HG03432 (cell line): ENCODE data around the gene N4BP2L1.
"Not testable (repeated sequence)": the region's sequence is repeated elsewhere in the genome, so short reads cannot be mapped to it uniquely, and the experiment has no call there.

ENCODE experiments used
- ATAC-seq: cut with Tn5 transposase; IDR thresholded peaks from one replicate; pipeline ENCODE4 v1.9.1; 2021; ENCODE audit warnings: mild to moderate bottlenecking, moderate library complexity; ENCODE audit not compliant: unreplicated experiment

The N4BP2L1 gene

DNA sequence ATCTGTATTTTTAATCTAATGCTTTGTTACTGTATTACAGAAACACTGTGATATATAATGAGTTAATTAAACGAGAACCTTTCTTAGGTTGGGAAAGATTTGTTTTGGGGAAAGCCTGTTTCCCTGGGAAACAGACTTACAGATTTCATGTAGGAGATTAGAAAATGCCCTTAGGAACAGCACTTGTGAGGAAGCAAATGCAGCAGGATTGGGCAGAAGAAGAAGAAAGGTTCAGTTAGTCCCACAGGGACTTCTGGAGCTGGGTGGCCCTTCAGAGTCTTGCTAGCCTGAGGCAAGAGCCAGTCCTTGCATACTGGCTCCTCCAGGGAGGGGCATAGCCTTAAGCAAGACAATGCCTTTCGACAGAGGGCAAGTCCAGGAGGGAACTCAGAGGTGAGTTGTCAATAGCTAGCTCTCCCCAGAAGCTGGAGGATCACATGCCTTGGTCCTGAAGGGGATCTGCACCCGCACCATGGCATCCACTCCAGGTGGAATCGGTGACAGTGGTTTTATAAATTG is 36.8 kb downstream of the N4BP2L1 start:
- no peak for ATAC-seq

DNA sequence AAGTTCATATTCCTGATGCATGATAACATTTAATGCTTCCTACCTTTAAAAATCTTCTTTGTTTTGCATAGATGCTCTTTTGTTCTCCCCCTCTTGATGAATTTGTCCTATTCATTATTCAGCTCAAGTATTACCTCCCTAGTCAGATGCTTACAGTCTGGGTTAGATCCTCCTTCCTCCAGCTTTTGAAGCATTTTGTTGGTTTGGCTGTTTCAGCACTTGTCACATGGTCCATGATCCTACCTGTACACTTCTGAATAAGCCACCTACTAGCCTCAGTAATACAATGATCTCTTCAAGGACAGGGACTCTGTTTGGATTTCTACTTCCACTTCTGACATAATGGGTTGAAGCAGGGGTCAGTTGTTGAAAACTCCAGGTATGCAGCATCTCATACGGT is 37.4 kb downstream of the N4BP2L1 start:
- ATAC-seq: no peak

DNA sequence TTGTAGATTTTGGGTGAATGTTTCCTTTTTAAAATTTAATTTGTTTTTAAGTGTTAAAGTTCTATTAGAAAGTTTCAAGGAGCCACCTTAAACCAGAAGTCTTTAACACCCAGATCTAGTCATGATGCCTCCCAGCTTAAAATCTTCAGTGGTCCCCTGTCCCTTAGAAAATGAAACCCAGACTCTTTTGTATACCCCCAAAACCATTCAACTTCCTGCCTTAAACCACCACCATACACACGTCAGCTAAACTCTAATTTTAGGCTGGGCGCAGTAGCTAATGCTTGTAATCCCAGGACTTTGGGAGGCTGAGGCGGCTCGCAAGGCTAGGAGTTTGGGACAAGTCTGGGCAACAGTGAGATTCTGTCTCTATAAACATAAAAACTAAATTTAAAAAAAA is 37.9 kb downstream of the N4BP2L1 start:
- ATAC-seq: no peak

DNA sequence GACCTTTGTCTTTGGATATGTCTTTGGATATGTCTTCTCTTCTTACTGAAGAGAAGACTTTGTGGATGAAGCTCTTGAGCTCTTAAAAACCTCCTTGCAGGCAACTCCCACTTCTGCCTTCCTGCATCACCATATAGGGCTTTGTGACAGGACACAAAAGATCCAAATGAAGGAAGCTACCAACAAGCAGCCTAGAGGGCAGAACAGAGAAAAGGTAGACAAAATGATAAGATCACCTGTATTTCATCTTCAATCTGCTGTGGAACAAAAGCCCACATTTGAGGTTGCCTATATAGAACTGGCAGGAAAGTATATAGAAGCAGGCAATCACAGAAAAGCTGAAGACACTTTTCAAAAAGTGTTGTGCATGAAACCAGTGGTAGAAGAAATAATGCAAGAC is 42.5 kb downstream of the N4BP2L1 start:
- ATAC-seq: no peak

DNA sequence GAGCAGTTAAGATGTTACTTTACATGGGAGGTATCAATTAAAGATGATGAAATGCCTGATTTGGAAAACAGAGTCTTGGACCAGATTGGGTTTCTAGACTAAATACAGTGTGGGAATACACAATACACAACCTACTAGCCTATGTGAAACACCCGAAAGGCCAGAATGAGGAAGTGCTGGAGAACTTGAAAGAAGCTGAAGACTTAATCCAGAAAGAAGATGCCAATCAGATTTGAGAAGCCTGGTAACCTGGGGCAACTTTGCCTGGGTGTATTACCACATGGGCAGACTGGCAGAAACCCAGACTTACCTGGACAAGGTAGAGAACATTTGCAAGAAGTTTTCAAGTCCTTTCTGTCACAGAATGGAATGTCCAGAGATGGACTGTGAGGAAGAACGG is 43.2 kb downstream of the N4BP2L1 start:
- no peak for ATAC-seq

DNA sequence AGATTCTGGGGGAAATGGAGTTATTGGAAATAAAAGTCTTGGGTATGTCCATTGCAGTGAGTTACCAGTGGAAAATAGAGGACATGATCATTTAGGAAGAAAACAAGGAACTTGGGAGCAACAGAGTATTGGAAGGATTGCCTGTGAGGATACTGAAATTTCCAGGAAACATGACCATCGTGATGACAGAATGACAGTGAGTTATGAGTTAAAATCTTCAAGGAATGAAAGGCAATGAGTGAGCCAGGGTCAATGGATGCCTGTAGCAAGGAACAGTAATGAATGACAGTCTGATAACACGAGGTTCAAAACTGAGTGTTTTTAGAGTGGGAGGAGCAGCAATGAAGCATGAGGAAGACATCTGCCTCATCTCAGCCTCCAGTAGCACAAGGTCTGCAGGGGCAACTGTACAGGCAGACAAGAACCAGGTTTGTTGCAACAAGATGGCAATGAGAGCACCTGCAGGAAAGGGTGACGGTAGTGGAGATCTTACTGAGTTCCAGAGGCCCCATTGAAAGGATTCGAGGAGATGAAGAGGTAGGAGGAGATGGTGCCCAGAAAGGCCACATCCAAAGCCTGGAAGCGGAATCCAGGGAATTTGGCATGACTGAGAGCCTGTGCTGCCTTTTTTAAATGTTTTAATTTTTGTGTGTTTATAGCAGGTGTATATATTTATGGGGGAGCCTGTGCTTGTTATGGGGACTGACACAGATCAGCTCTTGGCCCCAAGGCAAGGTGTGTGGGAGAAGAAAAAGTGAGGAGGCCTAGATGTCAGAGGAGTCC is 43.9 kb downstream of the N4BP2L1 start:
- no peak for ATAC-seq

DNA sequence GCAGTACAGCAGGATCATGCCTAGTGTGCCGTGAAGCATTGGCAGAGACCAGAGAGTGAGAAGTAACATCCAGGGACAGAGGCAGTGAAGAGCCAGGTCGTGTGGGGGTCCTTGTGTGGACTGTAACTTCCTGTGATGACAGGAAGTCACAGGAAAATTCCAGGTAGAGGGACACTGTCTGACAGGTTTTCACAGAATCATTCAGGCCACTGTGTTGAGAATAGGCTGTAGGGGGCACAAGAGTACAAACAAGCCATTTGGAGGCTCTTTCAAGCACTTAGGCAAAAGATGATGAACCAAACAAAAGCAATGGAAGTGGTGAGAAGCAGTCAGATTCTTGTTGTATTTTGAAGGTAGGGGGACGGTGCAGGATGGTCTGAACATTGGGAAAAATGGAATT is 46.4 kb downstream of the N4BP2L1 start:
- no peak for ATAC-seq

DNA sequence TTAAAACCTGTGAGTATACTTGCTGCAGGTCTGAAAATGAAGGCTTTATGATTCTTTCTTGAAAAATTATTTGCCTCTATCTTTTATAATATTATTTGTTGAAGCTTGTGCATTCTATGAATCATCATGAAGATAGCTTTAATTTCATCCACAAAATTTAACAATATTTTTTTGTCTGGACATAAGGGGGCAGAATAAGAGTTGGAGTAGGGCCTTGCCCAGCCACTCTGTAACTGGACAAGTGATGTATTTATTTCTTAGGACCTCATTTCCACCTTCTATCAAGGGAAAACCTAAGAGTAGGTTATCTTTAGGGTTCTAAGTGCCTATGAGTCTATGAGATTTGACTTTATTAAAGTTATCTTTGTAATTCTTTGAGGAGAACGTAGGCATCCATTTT is 49.9 kb downstream of the N4BP2L1 start:
- no peak for ATAC-seq

DNA sequence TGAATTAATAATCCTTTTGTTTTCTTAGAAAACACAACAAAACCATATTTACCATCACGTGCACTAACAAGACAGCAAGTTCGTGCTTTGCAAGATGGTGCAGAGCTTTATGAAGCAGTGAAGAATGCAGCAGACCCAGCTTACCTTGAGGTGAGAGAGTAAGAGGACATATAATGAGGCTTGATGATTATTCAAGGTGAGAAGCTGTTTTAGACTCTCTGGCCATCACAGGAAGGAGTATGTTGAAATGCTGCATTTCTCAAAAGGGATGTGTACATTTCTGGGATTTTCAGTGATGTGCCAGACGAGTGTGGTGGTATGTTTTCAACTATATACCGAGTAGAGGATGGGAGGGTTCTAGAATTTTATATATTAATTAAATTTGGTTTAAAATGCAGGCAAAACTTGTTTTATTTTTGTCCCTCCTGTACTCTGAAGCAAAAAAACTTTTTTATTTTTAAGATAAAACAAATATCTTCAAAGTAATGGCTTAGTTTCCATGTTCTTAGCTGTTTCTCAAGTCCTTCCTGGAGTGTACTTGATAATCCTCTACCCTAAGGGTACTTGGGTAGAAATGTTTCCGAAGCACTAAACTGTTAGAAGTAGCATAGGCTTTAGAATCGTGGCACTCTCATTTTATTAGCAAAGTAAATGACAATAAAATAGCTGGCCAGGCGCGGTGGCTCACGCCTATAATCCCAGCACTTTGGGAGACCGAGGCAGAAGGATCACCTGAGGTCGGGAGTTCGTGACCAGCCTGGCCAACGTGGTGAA is 51.1 kb downstream of the N4BP2L1 start:
- no peak for ATAC-seq

DNA sequence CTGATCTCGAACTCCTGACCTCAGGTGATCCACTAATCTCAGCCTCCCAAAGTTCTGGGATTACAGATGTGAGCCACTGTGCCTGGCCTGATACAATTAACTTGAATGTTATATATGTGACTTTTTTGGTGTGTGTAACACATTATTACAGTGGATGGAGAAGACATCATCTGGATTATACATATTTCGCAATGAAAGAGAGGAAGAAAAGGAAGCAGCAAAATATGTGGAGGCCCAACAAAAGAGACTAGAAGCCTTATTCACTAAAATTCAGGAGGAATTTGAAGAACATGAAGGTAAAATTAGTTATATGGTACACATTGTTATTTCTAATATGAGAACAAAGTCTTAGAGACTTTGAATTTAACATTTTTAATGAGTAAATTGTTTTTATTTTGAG is 57.1 kb downstream of the N4BP2L1 start:
- ATAC-seq: no peak

DNA sequence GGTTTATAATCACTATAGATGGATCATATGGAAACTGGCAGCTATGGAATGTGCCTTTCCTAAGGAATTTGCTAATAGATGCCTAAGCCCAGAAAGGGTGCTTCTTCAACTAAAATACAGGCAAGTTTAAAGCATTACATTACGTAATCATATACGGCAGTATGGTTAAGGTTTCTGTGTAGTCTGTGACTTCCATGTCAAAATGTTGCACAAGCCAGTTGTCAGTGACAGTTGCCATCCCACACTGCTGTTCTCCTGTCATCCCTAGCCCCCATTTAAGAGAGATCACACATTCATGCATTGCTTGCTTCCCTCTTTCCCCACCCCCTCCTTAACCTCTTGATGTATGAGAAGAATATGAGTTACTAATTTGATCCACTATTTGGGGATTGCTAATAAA is 65.4 kb downstream of the N4BP2L1 start:
- ATAC-seq: no peak

DNA sequence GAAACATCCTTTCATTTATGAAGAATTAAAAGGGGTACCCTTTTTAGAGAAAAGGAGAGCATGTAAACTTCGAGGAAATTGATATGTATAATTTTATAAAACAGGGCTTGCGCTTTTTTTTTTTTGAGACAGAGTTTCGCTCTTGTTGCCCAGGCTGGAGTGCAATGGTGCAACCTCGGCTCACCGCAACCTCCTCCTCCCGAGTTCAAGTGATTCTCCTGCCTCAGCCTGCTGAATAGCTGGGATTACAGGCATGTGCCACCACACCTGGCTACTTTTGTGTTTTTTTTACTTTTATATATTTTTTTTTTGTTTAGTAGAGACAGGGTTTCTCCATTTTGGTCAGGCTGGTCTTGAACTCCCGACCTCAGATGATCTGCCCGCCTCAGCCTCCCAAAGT is 72.0 kb downstream of the N4BP2L1 start:
- not testable (repeated sequence) for ATAC-seq

DNA sequence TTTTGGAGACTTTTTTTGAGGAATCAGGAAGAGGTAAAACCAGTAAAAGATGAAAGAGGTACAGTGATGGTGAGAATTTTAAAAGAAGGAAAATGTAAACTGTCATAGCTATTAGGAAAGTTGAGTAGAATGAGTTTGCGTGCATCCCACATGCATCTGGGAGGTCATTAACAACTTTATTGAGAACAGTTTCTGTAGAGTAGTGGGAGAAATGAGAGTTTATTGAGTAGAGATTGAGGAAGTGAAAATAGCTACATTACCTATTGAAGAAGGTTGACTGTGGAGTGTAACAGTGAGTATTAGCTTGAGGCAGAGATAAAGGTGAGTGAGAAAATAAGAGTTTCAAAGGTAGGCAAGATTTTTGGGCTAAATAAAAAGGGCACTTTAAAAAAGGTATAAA is 73.9 kb downstream of the N4BP2L1 start:
- no peak for ATAC-seq

DNA sequence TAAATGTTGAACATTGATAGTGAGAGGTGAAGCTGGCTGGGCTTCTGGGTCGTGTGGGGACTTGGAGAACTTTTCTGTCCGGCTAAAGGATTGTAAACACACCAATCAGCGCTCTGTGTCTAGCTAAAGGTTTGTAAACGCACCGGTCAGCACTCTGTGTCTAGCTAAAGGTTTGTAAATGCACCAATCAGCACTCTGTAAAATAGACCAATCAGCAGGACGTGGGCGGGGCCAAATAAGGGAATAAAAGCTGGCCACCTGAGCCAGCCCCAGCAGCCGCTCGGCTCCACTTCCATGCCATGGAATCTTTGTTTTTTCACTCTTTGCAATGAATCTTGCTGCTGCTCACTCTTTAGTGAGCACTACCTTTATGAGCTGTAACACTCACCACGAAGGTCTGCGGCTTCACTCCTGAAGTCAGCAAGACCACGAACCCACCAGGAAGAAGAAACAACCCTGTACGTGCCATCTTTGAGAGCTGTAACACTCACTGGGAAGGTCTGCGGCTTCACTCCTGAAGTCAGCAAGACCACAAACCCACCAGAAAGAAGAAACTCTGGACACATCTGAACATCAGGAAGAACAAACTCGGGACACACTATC is 77.0 kb downstream of the N4BP2L1 start:
- not testable (repeated sequence) for ATAC-seq
